ENCODE measurements around the gene ANGEL1. TPM values are rescaled to one million over a fixed set of nuclear protein-coding genes. Genes with fewer than 3 reads are reported as not detected.

ANGEL1 gene
- total RNA-seq, 2 experiments from 2014 or later = 17.0 to 19.8 TPM

GRCh38 chr14:76768671-76769500, 43.8 kb downstream of the ANGEL1 start:
- Mint-ChIP-seq H3K36me3 (ENCODE audit: low read depth) (no peaks in the 10 kb centered on the region), H3K9me3 (no peaks in the 10 kb centered on the region), H3K4me3 (no peak overlapping the region), H3K27ac (peak overlapping the region; percentile 6), H3K4me1 (ENCODE audit: low read depth) (peaks cover 17% of the 10 kb centered on the region), H3K27me3 (ENCODE audit: low read depth) (peaks cover 12% of the 10 kb centered on the region)
- DNase-seq = no peak
- intact Hi-C loops (cut with micrococcal nuclease) = loop anchor here (1.0 to 2.0 kb wide), 4 partner anchors 42 to 552 kb away; partner anchors contain the start of genes GSTZ1 and POMT2
- CTCF ChIA-PET = interaction anchor here (0.6 to 3.2 kb wide), 6 partner anchors 15 to 108 kb away, joined by 3 to 19 read pairs (median 3); no protein-coding TSS in a partner anchor

GRCh38 chr14:76767681-76768656, 44.7 kb downstream of the ANGEL1 start:
- H3K27me3 Mint-ChIP-seq (ENCODE audit: low read depth) = peaks cover 21% of the 10 kb centered on the region
- peak overlapping the region; percentile 1 for H3K4me3 Mint-ChIP-seq
- H3K9me3 Mint-ChIP-seq = no peaks in the 10 kb centered on the region
- peak overlapping the region; percentile 6 for H3K27ac Mint-ChIP-seq
- CTCF ChIA-PET = interaction anchor here (0.6 to 3.2 kb wide), 7 partner anchors 16 to 64 kb away, joined by 3 to 19 read pairs (median 3); no protein-coding TSS in a partner anchor
- no peaks in the 10 kb centered on the region for H3K36me3 Mint-ChIP-seq (ENCODE audit: low read depth)
- intact Hi-C loops (cut with micrococcal nuclease) = loop anchor here (1.0 to 2.0 kb wide), 4 partner anchors 43 to 553 kb away; partner anchors contain the start of genes GSTZ1 and POMT2
- H3K4me1 Mint-ChIP-seq (ENCODE audit: low read depth) = peaks cover 14% of the 10 kb centered on the region
- DNase-seq = peak; percentile 91

- no peak for DNase-seq
- H3K9me3 Mint-ChIP-seq = no peaks in the 10 kb centered on the region
- intact Hi-C loops (cut with micrococcal nuclease) = no loop called here
- no peak overlapping the region for H3K27ac Mint-ChIP-seq
- H3K4me1 Mint-ChIP-seq (ENCODE audit: low read depth) = peaks cover 20% of the 10 kb centered on the region
- CTCF ChIA-PET = interaction anchor here (0.9 to 1.8 kb wide), 4 partner anchors 19 to 332 kb away, joined by 3 to 13 read pairs (median 4); no protein-coding TSS in a partner anchor
- no peaks in the 10 kb centered on the region for H3K36me3 Mint-ChIP-seq (ENCODE audit: low read depth)
- H3K27me3 Mint-ChIP-seq (ENCODE audit: low read depth) = peaks cover 29% of the 10 kb centered on the region
- H3K4me3 Mint-ChIP-seq = no peak overlapping the region
Observed at GRCh38 chr14:76765461-76765931, 47.2 kb downstream of the ANGEL1 start.

- CTCF ChIA-PET = no interaction called here
Observed at GRCh38 chr14:76763096-76764041, 49.3 kb downstream of the ANGEL1 start.

GRCh38 chr14:76762411-76763095, 50.1 kb downstream of the ANGEL1 start:
- no peak overlapping the region for H3K27ac Mint-ChIP-seq
- CTCF ChIA-PET = no interaction called here
- H3K36me3 Mint-ChIP-seq (ENCODE audit: low read depth) = no peaks in the 10 kb centered on the region
- peaks cover 5% of the 10 kb centered on the region for H3K4me1 Mint-ChIP-seq (ENCODE audit: low read depth)
- H3K27me3 Mint-ChIP-seq (ENCODE audit: low read depth) = peaks cover 47% of the 10 kb centered on the region
- H3K9me3 Mint-ChIP-seq = no peaks in the 10 kb centered on the region
- H3K4me3 Mint-ChIP-seq = peak overlapping the region; percentile 65
- no peak for DNase-seq
- intact Hi-C loops (cut with micrococcal nuclease) = loop anchor here (5.0 kb wide), 1 partner anchor 610 kb away; the partner anchor contains the start of gene GPATCH2L

More at GRCh38 chr14:76763096-76764041, 49.3 kb downstream of the ANGEL1 start:
- Mint-ChIP-seq H3K36me3 (ENCODE audit: low read depth) (no peaks in the 10 kb centered on the region), H3K9me3 (no peaks in the 10 kb centered on the region), H3K27ac (no peak overlapping the region), H3K27me3 (ENCODE audit: low read depth) (peaks cover 41% of the 10 kb centered on the region), H3K4me1 (ENCODE audit: low read depth) (peaks cover 10% of the 10 kb centered on the region), H3K4me3 (no peak overlapping the region)
- intact Hi-C loops (cut with micrococcal nuclease) = loop anchor here (5.0 kb wide), 1 partner anchor 611 kb away; the partner anchor contains the start of gene GPATCH2L
- no peak for DNase-seq

- no peaks in the 10 kb centered on the region for H3K9me3 Mint-ChIP-seq
- H3K36me3 Mint-ChIP-seq (ENCODE audit: low read depth) = no peaks in the 10 kb centered on the region
- DNase-seq = no peak
- CTCF ChIA-PET = no interaction called here
- peaks cover 47% of the 10 kb centered on the region for H3K27me3 Mint-ChIP-seq (ENCODE audit: low read depth)
- H3K4me3 Mint-ChIP-seq = peak overlapping the region; percentile 65
- intact Hi-C loops (cut with micrococcal nuclease) = loop anchor here (5.0 kb wide), 1 partner anchor 610 kb away; the partner anchor contains the start of gene GPATCH2L
- no peak overlapping the region for H3K27ac Mint-ChIP-seq
- peaks cover 5% of the 10 kb centered on the region for H3K4me1 Mint-ChIP-seq (ENCODE audit: low read depth)
Observed at GRCh38 chr14:76761960-76762410, 50.7 kb downstream of the ANGEL1 start.

- H3K27me3 Mint-ChIP-seq (ENCODE audit: low read depth) = peaks cover 47% of the 10 kb centered on the region
- H3K4me3 Mint-ChIP-seq = peak within 1 kb of the TSS; percentile 70
- H3K27ac Mint-ChIP-seq = no peak within 1 kb of the TSS
- no peaks in the 10 kb centered on the region for H3K9me3 Mint-ChIP-seq
- intact Hi-C loops (cut with micrococcal nuclease) = loop anchor here (5.0 kb wide), 1 partner anchor 609 kb away; the partner anchor contains the start of gene GPATCH2L
- DNase-seq = peak; percentile 56
- peaks cover 5% of the 10 kb centered on the region for H3K4me1 Mint-ChIP-seq (ENCODE audit: low read depth)
- CTCF ChIA-PET = no interaction called here
- no peaks in the 10 kb centered on the region for H3K36me3 Mint-ChIP-seq (ENCODE audit: low read depth)
Observed at GRCh38 chr14:76761136-76761959, 51.3 kb downstream of the ANGEL1 start, which contains the start of gene VASH1. Gene VASH1, plus strand, starts transcription at chr14:76761468. Its CDS starts 1,354 bp downstream, at chr14:76762822.

GRCh38 chr14:76760331-76761135, 52.1 kb downstream of the ANGEL1 start:
- Mint-ChIP-seq H3K4me3 (peak overlapping the region; percentile 70), H3K27me3 (ENCODE audit: low read depth) (peaks cover 45% of the 10 kb centered on the region), H3K4me1 (ENCODE audit: low read depth) (peaks cover 5% of the 10 kb centered on the region), H3K27ac (no peak overlapping the region), H3K36me3 (ENCODE audit: low read depth) (no peaks in the 10 kb centered on the region), H3K9me3 (no peaks in the 10 kb centered on the region)
- intact Hi-C loops (cut with micrococcal nuclease) = loop anchor here (5.0 kb wide), 1 partner anchor 608 kb away; the partner anchor contains the start of gene GPATCH2L
- DNase-seq = no peak
- CTCF ChIA-PET = interaction anchor here (0.8 to 1.9 kb wide), 5 partner anchors 24 to 51 kb away, joined by 3 to 7 read pairs (median 4); no protein-coding TSS in a partner anchor

GRCh38 chr14:76759589-76759988, 53.1 kb downstream of the ANGEL1 start:
- no peak overlapping the region for H3K27ac Mint-ChIP-seq
- H3K4me3 Mint-ChIP-seq = no peak overlapping the region
- H3K9me3 Mint-ChIP-seq = no peaks in the 10 kb centered on the region
- peaks cover 41% of the 10 kb centered on the region for H3K27me3 Mint-ChIP-seq (ENCODE audit: low read depth)
- no peaks in the 10 kb centered on the region for H3K36me3 Mint-ChIP-seq (ENCODE audit: low read depth)
- H3K4me1 Mint-ChIP-seq (ENCODE audit: low read depth) = peaks cover 5% of the 10 kb centered on the region
- intact Hi-C loops (cut with micrococcal nuclease) = no loop called here
- no peak for DNase-seq
- CTCF ChIA-PET = interaction anchor here (0.6 to 1.9 kb wide), 5 partner anchors 25 to 103 kb away, joined by 3 to 7 read pairs (median 4); no protein-coding TSS in a partner anchor
